GM23248 (cell line): ENCODE results near the gene MARCHF2.

Source experiments
- EZH2 ChIP-seq: fragments of 200-600 bp; sonication (generic); IDR thresholded peaks from 2 replicates; pipeline ENCODE4 v1.6.1; 2018; ENCODE audit warnings: antibody characterized with exemption, mild to moderate bottlenecking; ENCODE audit not compliant: insufficient read depth, poor library complexity, severe bottlenecking
- EZH2phosphoT487 ChIP-seq: fragments of 200-600 bp; sonication (generic); IDR thresholded peaks from 2 replicates; pipeline ENCODE4 v1.6.1; 2018; ENCODE audit warnings: antibody characterized with exemption, moderate library complexity, mild to moderate bottlenecking, low read depth; ENCODE audit not compliant: insufficient read depth

GRCh38 chr19:8392017-8392591, 21.0 kb upstream of the MARCHF2 start:
- TF ChIP-seq EZH2phosphoT487 (no peak), EZH2 (no peak)
